Epithelial cell of proximal tubule (primary cell): ENCODE results near the gene KCTD5. TPM values are rescaled to one million over a fixed set of nuclear protein-coding genes. Genes with fewer than 3 reads are reported as not detected.

Source experiments
- DNase-seq: peaks from one replicate; pipeline ENCODE4 v3.0.0-alpha.2; 2011; ENCODE audit warnings: low read depth
- H3K4me3 ChIP-seq: 2 replicates; pipeline ENCODE4 v1.5.1; 2011; ENCODE audit warnings: low read depth, mild to moderate bottlenecking, low read length
- total RNA-seq: library from RNA; depleted of rRNA; stranded (reverse); fragments of >200 nt; gene quantifications from 2 replicates; pipeline ENCODE4 v1.2.3, GENCODE V29; 2015
- TF ChIP-seq, protein P1 (sequence below): conservative IDR thresholded peaks from 2 replicates; pipeline ENCODE4 v1.5.1; 2012; ENCODE audit warnings: low read depth, mild to moderate bottlenecking, low read length

Gene KCTD5
- total RNA-seq, 1 donor from 2014 or later, result 45.1 TPM

- TF ChIP-seq, protein P1, sequence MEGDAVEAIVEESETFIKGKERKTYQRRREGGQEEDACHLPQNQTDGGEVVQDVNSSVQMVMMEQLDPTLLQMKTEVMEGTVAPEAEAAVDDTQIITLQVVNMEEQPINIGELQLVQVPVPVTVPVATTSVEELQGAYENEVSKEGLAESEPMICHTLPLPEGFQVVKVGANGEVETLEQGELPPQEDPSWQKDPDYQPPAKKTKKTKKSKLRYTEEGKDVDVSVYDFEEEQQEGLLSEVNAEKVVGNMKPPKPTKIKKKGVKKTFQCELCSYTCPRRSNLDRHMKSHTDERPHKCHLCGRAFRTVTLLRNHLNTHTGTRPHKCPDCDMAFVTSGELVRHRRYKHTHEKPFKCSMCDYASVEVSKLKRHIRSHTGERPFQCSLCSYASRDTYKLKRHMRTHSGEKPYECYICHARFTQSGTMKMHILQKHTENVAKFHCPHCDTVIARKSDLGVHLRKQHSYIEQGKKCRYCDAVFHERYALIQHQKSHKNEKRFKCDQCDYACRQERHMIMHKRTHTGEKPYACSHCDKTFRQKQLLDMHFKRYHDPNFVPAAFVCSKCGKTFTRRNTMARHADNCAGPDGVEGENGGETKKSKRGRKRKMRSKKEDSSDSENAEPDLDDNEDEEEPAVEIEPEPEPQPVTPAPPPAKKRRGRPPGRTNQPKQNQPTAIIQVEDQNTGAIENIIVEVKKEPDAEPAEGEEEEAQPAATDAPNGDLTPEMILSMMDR, result no peak
- no peak for DNase-seq
These were observed 67.2 kb downstream of the KCTD5 start for GRCh38 chr16:2749476-2749875.

DNA sequence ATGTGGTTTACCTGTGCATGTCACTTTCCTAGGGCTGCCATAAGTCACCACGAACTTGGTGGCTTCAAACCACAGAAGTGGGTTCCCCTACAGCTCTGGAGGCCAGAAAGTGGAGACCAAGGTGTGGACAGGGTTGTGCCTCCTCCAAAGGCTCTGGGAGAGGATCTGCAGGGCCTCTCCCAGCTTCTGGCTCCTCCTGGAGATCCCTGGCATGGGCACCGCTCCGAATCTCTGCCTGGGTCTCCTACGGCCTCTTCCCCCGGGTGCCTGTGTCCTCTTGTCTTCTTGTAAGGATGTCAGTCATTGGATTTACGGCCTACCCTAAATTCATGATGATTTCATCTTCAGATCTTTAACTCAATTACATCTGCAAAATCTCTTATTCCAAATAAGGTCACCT, 67.6 kb downstream of the KCTD5 start:
- H3K4me3 ChIP-seq, result no peak overlapping the region
- no peak for DNase-seq
- TF ChIP-seq, protein P1, result no peak

More at GRCh38 chr16:2749476-2749875, 67.2 kb downstream of the KCTD5 start:
- H3K4me3 ChIP-seq, result no peak overlapping the region

DNA sequence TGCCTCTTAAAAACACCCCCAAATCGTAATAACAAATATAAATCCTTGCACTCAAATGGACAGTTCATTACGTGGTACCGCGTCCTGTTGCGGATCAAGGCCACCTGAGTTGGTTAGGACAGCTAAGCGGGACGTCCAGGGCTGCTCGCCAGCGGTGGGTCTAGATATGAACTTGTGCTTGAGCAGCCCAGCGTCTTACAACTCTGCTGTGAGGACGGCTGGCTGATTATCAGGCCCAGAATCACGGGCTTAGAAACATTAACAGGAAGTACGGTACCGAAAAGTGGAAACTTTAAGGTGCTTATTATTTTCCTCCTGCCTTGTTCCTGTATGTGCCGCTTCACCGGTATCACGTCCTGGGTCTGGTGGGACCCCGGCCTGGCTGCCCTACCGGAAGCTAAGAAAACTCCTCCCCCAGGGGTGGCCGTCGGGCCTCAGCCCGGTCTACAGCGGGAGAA, 69.3 kb downstream of the KCTD5 start:
- H3K4me3 ChIP-seq, result peak overlapping the region; percentile 90
- TF ChIP-seq, protein P1, result no peak
- DNase-seq, result no peak

DNA sequence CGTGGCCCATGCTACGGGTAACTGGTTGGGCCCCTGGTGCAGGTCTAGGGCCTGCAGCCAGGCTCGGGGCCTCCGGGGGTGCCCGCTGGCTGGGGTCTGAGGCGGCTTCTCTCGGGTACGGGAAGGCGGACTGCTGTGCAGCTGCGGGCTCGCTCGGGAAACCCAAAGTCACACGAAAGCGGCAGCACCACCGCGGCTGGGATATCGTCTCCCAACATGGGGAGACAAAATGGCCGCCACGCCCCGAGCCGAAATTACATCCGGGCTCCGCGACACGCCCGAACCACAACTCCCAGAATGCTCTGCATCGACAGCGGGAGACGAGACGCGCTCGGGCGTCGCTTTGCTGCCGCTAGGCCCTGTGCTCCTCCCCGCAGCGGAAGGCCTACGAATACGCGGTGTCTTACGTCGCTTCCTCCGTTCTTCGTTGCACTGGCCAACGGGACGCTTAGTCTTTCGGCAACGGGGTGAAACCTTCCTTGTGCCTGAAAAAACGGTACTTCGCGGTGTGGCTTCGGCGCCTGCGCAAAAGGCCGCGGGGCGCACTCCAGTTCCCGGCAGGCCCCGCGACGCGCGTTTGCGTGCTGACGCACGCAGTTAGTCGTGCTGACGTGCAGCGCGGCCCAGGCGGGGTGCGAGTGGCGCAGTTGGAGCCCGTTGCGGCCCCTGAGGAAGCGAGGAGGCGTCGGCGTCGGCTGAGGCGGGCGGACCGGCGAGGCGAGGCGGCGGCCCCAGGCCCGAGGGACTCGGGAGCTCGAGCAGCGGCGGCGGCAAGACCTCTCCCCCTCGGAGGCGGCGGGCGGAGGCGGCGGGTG, 69.9 kb downstream of the KCTD5 start, which contains the start of gene SRRM2:
SRRM2 (plus strand) TSS at position 604 of the 815 bp plus-strand sequence. CDS start 3,727 bp downstream, outside the sequence.
- peak within 1 kb of the TSS; percentile 90 for H3K4me3 ChIP-seq
- DNase-seq, result peak; percentile 64
- TF ChIP-seq, protein P1, result peak; percentile 3

GRCh38 chr16:2752850-2753732, 70.8 kb downstream of the KCTD5 start:
- no peak for DNase-seq
- H3K4me3 ChIP-seq, result peak overlapping the region; percentile 90
- TF ChIP-seq, protein P1, result no peak

GRCh38 chr16:2753733-2754020, 71.4 kb downstream of the KCTD5 start:
- TF ChIP-seq, protein P1, result peak; percentile 4
- H3K4me3 ChIP-seq, result peak overlapping the region; percentile 90
- DNase-seq, result no peak
